Neural progenitor cell (in vitro differentiated cells): Measurements from ENCODE around the gene ZFAND2B. TPM values are rescaled to one million over a fixed set of nuclear protein-coding genes. Genes with fewer than 3 reads are reported as not detected.

Experiments used
- DNase-seq: peaks from one replicate; pipeline ENCODE4 v3.0.0-alpha.2; 2016; ENCODE audit warnings: low spot score
- H2AFZ ChIP-seq: fragments of 200-600 bp; sonication (generic); replicated peaks from 2 replicates; pipeline ENCODE4 v1.6.1; 2016; ENCODE audit warnings: antibody characterized with exemption
- H3F3A ChIP-seq: fragments of 200-600 bp; sonication (generic); 2 replicates; pipeline ENCODE4 v1.6.1; 2016; ENCODE audit warnings: antibody characterized with exemption, low read depth
- H3K27ac ChIP-seq: fragments of 200-600 bp; sonication (generic); 2 replicates; pipeline ENCODE4 v1.5.1; 2016; ENCODE audit warnings: mild to moderate bottlenecking
- H3K27me3 ChIP-seq: fragments of 200-600 bp; sonication (generic); 2 replicates; pipeline ENCODE4 v1.6.1; 2016; ENCODE audit warnings: mild to moderate bottlenecking, moderate library complexity
- H3K36me3 ChIP-seq: fragments of 200-600 bp; sonication (generic); 2 replicates; pipeline ENCODE4 v1.5.1; 2016
- H3K4me1 ChIP-seq: fragments of 200-600 bp; sonication (generic); 2 replicates; pipeline ENCODE4 v1.6.1; 2016; ENCODE audit warnings: mixed run types
- H3K4me2 ChIP-seq: fragments of 200-600 bp; sonication (generic); 2 replicates; pipeline ENCODE4 v1.6.1; 2016
- H3K4me3 ChIP-seq: fragments of 200-600 bp; sonication (generic); 2 replicates; pipeline ENCODE4 v1.5.1; 2016
- H3K79me2 ChIP-seq: fragments of 200-600 bp; sonication (generic); 2 replicates; pipeline ENCODE4 v1.6.1; 2016; ENCODE audit warnings: low read depth
- H3K9ac ChIP-seq: fragments of 200-600 bp; sonication (generic); 2 replicates; pipeline ENCODE4 v1.6.1; 2016
- H3K9me3 ChIP-seq: fragments of 200-600 bp; sonication (generic); 2 replicates; pipeline ENCODE4 v1.5.1; 2016; ENCODE audit warnings: low read depth
- H4K20me1 ChIP-seq: fragments of 200-600 bp; sonication (generic); 2 replicates; pipeline ENCODE4 v1.6.1; 2016; ENCODE audit warnings: low read depth
- H3K27ac Mint-ChIP-seq: 3 replicates; pipeline ENCODE4 v1.8.0; 2021; ENCODE audit warnings: mixed read lengths
- H3K27me3 Mint-ChIP-seq: 2 replicates; pipeline ENCODE4 v1.8.0; 2022; ENCODE audit warnings: low read depth, mild to moderate bottlenecking, inconsistent platforms, moderate library complexity, mixed read lengths; ENCODE audit not compliant: insufficient read depth
- H3K36me3 Mint-ChIP-seq: 3 replicates; pipeline ENCODE4 v1.8.0; 2021; ENCODE audit warnings: mixed read lengths
- H3K4me1 Mint-ChIP-seq: 3 replicates; pipeline ENCODE4 v1.8.0; 2021; ENCODE audit warnings: mixed read lengths
- H3K4me3 Mint-ChIP-seq: 3 replicates; pipeline ENCODE4 v1.8.0; 2021; ENCODE audit warnings: mild to moderate bottlenecking, moderate library complexity, mixed read lengths
- H3K9me3 Mint-ChIP-seq: 3 replicates; pipeline ENCODE4 v1.8.0; 2020; ENCODE audit warnings: mixed read lengths
- CTCF ChIP-seq: fragments of 200-600 bp; sonication (generic); IDR thresholded peaks from 2 replicates; pipeline ENCODE4 v1.5.1; 2017; ENCODE audit warnings: antibody characterized with exemption, mild to moderate bottlenecking
- EZH2 ChIP-seq: fragments of 200-600 bp; sonication (generic); IDR thresholded peaks from 2 replicates; pipeline ENCODE4 v1.6.1; 2017; ENCODE audit warnings: antibody characterized with exemption, mild to moderate bottlenecking, moderate library complexity
- EZH2phosphoT487 ChIP-seq: fragments of 200-600 bp; sonication (generic); IDR thresholded peaks from 2 replicates; pipeline ENCODE4 v1.6.1; 2017; ENCODE audit warnings: antibody characterized with exemption
- total RNA-seq: library from RNA; depleted of rRNA; stranded (reverse); fragments of >200 nt; gene quantifications from 2 replicates; pipeline ENCODE4 v1.2.3, GENCODE V29; 2015; ENCODE audit warnings: low replicate concordance

ZFAND2B gene
- total RNA-seq, 1 donor from 2014 or later, result 13.6 TPM

- peaks cover 36% of the 10 kb centered on the region for H3K27me3 ChIP-seq
- no peak overlapping the region for H2AFZ ChIP-seq
- H3K9me3 ChIP-seq, result no peaks in the 10 kb centered on the region
- H3K36me3 ChIP-seq, result no peaks in the 10 kb centered on the region
- peaks cover 2% of the 10 kb centered on the region for H3K36me3 Mint-ChIP-seq
- H3K27ac ChIP-seq, result no peak overlapping the region
- peaks cover 5% of the 10 kb centered on the region for H4K20me1 ChIP-seq
- no peak overlapping the region for H3K9ac ChIP-seq
- peaks cover 35% of the 10 kb centered on the region for H3K27me3 Mint-ChIP-seq
- H3K4me1 ChIP-seq, result peaks cover 7% of the 10 kb centered on the region
- H3K27ac Mint-ChIP-seq, result no peak overlapping the region
- H3K4me3 Mint-ChIP-seq, result no peak overlapping the region
- H3K9me3 Mint-ChIP-seq, result no peaks in the 10 kb centered on the region
- peaks cover 11% of the 10 kb centered on the region for H3K79me2 ChIP-seq
- no peak overlapping the region for H3K4me2 ChIP-seq
- TF ChIP-seq EZH2phosphoT487 (no peak), EZH2 (no peak), CTCF (no peak)
- H3F3A ChIP-seq, result peaks cover 11% of the 10 kb centered on the region
- H3K4me1 Mint-ChIP-seq, result peaks cover 20% of the 10 kb centered on the region
- no peak overlapping the region for H3K4me3 ChIP-seq
- no peak for DNase-seq
Observed at GRCh38 chr2:219249203-219249980, 42.8 kb downstream of the ZFAND2B start.

GRCh38 chr2:219250049-219250781 is 43.6 kb downstream of the ZFAND2B start:
- Histone ChIP-seq H3K9me3 (no peaks in the 10 kb centered on the region), H2AFZ (no peak overlapping the region), H3K4me2 (no peak overlapping the region), H3K4me3 (no peak overlapping the region), H3K79me2 (peaks cover 11% of the 10 kb centered on the region), H3K27me3 (peaks cover 44% of the 10 kb centered on the region), H3K36me3 (no peaks in the 10 kb centered on the region), H3K9ac (no peak overlapping the region), H4K20me1 (peaks cover 12% of the 10 kb centered on the region), H3K4me1 (peaks cover 7% of the 10 kb centered on the region), H3F3A (peaks cover 3% of the 10 kb centered on the region), H3K27ac (no peak overlapping the region)
- DNase-seq, result no peak
- H3K4me1 Mint-ChIP-seq, result peaks cover 20% of the 10 kb centered on the region
- H3K27ac Mint-ChIP-seq, result no peak overlapping the region
- no peak overlapping the region for H3K4me3 Mint-ChIP-seq
- TF ChIP-seq EZH2, result no peak
- no peak for TF ChIP-seq EZH2phosphoT487
- TF ChIP-seq CTCF, result no peak
- H3K36me3 Mint-ChIP-seq, result peaks cover 2% of the 10 kb centered on the region
- peaks cover 43% of the 10 kb centered on the region for H3K27me3 Mint-ChIP-seq
- no peaks in the 10 kb centered on the region for H3K9me3 Mint-ChIP-seq

DNA sequence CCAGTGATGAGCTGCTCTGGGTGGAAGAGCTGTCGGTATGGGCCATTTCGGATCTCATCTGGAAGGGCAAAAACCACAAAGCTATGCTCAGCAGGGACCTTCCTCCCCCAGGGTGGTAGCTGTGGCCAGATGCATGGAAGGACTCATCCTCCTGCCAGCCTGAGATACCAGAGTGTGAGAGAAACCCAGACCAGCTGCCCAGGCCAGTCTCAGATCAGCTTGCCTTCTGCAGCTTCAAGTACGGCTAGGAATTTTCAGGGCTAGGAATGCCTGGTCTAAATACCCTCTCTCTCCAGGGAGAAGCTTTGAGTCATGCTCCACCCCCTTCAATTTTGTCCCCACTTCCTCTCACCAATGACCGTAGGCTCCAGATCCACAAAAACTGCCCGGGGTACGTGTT is 45.1 kb downstream of the ZFAND2B start:
- Histone ChIP-seq H3K27me3 (peaks cover 58% of the 10 kb centered on the region), H3K9me3 (no peaks in the 10 kb centered on the region), H3K9ac (no peak overlapping the region), H3F3A (peaks cover 3% of the 10 kb centered on the region), H3K27ac (no peak overlapping the region), H3K79me2 (no peaks in the 10 kb centered on the region), H3K4me1 (peaks cover 7% of the 10 kb centered on the region), H2AFZ (no peak overlapping the region), H3K4me2 (no peak overlapping the region), H3K4me3 (no peak overlapping the region), H3K36me3 (no peaks in the 10 kb centered on the region), H4K20me1 (peaks cover 12% of the 10 kb centered on the region)
- DNase-seq, result no peak
- Mint-ChIP-seq H3K4me3 (no peak overlapping the region), H3K27ac (no peak overlapping the region), H3K27me3 (peaks cover 55% of the 10 kb centered on the region), H3K36me3 (peaks cover 2% of the 10 kb centered on the region), H3K9me3 (no peaks in the 10 kb centered on the region), H3K4me1 (peaks cover 13% of the 10 kb centered on the region)
- TF ChIP-seq EZH2phosphoT487 (no peak), EZH2 (no peak), CTCF (no peak)
